ENCODE data around the gene PTPRR. TPM values are rescaled to one million over a fixed set of nuclear protein-coding genes. Genes with fewer than 3 reads are reported as not detected.
"Not testable (repeated sequence)": the region's sequence is repeated elsewhere in the genome, so short reads cannot be mapped to it uniquely, and the experiment has no call there.

The PTPRR gene
- total RNA-seq, 1 donor from 2014 or later, result 1.4 TPM

GRCh38 chr12:70745048-70745447 lies 175.5 kb downstream of the PTPRR start:
- no peak for DNase-seq
- intact Hi-C loops (cut with DNase I), result no loop called here
- Histone ChIP-seq H3K27ac (no peak overlapping the region), H3K4me1 (no peaks in the 10 kb centered on the region), H3K36me3 (no peaks in the 10 kb centered on the region), H3K4me3 (no peak overlapping the region), H3K9me3 (no peaks in the 10 kb centered on the region), H3K27me3 (ENCODE audit: low read depth) (no peaks in the 10 kb centered on the region)
- TF ChIP-seq CTCF (IDR thresholded peaks at IDR 0.05), result no peak
- no peak for ATAC-seq

GRCh38 chr12:70744178-70744577 lies 176.4 kb downstream of the PTPRR start:
- no peaks in the 10 kb centered on the region for H3K27me3 ChIP-seq (ENCODE audit: low read depth)
- no peaks in the 10 kb centered on the region for H3K36me3 ChIP-seq
- H3K9me3 ChIP-seq, result no peaks in the 10 kb centered on the region
- DNase-seq, result no peak
- no peak for ATAC-seq
- no peak overlapping the region for H3K4me3 ChIP-seq
- no peaks in the 10 kb centered on the region for H3K4me1 ChIP-seq
- intact Hi-C loops (cut with DNase I), result no loop called here
- no peak overlapping the region for H3K27ac ChIP-seq
- no peak for TF ChIP-seq CTCF (IDR thresholded peaks at IDR 0.05)

- H3K27me3 ChIP-seq (ENCODE audit: low read depth), result no peaks in the 10 kb centered on the region
- ATAC-seq, result no peak
- H3K27ac ChIP-seq, result no peak overlapping the region
- intact Hi-C loops (cut with DNase I), result no loop called here
- DNase-seq, result no peak
- TF ChIP-seq CTCF (IDR thresholded peaks at IDR 0.05), result no peak
- H3K9me3 ChIP-seq, result no peaks in the 10 kb centered on the region
- no peaks in the 10 kb centered on the region for H3K36me3 ChIP-seq
- H3K4me1 ChIP-seq, result no peaks in the 10 kb centered on the region
- H3K4me3 ChIP-seq, result no peak overlapping the region
Observed at GRCh38 chr12:70741256-70741655, 179.3 kb downstream of the PTPRR start.

- Histone ChIP-seq H3K4me3 (no peak overlapping the region), H3K27ac (no peak overlapping the region), H3K27me3 (ENCODE audit: low read depth) (no peaks in the 10 kb centered on the region), H3K9me3 (no peaks in the 10 kb centered on the region), H3K36me3 (no peaks in the 10 kb centered on the region), H3K4me1 (no peaks in the 10 kb centered on the region)
- intact Hi-C loops (cut with DNase I), result no loop called here
- TF ChIP-seq CTCF (IDR thresholded peaks at IDR 0.05), result no peak
- ATAC-seq (no peak), DNase-seq (no peak)
Observed at GRCh38 chr12:70739756-70740155, 180.8 kb downstream of the PTPRR start.

GRCh38 chr12:70736351-70737133 lies 184.0 kb downstream of the PTPRR start:
- no peak for TF ChIP-seq CTCF (IDR thresholded peaks at IDR 0.05)
- ATAC-seq (no peak), DNase-seq (no peak)
- no peaks in the 10 kb centered on the region for H3K9me3 ChIP-seq
- H3K27me3 ChIP-seq (ENCODE audit: low read depth), result no peaks in the 10 kb centered on the region
- no peaks in the 10 kb centered on the region for H3K4me1 ChIP-seq
- no peak overlapping the region for H3K27ac ChIP-seq
- intact Hi-C loops (cut with DNase I), result no loop called here
- H3K4me3 ChIP-seq, result no peak overlapping the region
- H3K36me3 ChIP-seq, result no peaks in the 10 kb centered on the region

- intact Hi-C loops (cut with DNase I), result not testable (repeated sequence)
Observed at GRCh38 chr12:70735197-70735596, 185.3 kb downstream of the PTPRR start.

More at GRCh38 chr12:70735197-70735596, 185.3 kb downstream of the PTPRR start:
- H3K9me3 ChIP-seq; ATAC-seq; H3K27ac ChIP-seq; H3K4me1 ChIP-seq; H3K36me3 ChIP-seq; H3K4me3 ChIP-seq; DNase-seq; H3K27me3 ChIP-seq (ENCODE audit: low read depth): not testable (repeated sequence)
